Suppressor macrophage treated with lipopolysaccharide for 4 hours (primary cell): ENCODE measurements around the gene ESM1.
"Not testable (repeated sequence)": the region's sequence is repeated elsewhere in the genome, so short reads cannot be mapped to it uniquely, and the experiment has no call there.

Experiments
- DNase-seq: peaks from one replicate; pipeline ENCODE4 v3.0.0-alpha.2; 2020

ESM1 gene, protein sequence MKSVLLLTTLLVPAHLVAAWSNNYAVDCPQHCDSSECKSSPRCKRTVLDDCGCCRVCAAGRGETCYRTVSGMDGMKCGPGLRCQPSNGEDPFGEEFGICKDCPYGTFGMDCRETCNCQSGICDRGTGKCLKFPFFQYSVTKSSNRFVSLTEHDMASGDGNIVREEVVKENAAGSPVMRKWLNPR

GRCh38 chr5:54985301-54986268, at the start of gene ESM1:
Gene ESM1 (minus strand): TSS chr5:54985593. CDS start chr5:54985517, 76 bp downstream.
- no peak for DNase-seq

- no peak for DNase-seq
Measured at GRCh38 chr5:55033568-55033967, 48.2 kb upstream of the ESM1 start.

- DNase-seq = no peak
Measured at GRCh38 chr5:55031492-55031891, 46.1 kb upstream of the ESM1 start.

DNA sequence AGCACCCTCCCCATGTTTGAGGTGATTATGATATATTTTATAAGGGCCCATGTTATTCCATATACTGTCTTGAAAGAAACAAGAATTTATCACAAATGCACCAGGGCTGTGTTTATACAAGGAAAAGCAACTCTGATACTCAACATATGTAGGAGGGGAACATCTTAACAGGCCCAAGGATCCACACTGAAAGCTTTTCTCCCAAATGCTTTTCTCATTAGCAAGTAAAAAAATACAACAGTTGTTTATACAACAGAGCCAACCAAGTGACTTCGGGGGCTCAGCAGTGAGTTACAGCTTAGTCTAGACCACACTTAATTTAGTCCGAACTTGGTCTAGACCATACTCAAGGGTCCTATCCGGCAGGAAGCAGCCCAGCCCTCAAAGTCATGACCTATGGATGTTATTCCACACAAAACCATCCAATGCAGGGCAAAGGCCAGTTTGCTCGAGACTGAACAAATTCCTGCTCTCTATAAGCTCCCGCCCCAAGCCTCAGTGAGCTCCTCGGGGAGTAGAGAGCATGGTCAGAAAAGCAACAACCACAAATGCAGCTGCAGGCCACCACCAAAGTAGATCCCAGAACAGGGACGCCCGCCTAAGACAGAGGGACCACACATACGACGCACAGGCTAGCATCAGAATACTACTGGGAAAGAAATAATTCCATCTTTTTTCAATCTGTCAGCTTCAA, 45.4 kb upstream of the ESM1 start:
- no peak for DNase-seq

DNA sequence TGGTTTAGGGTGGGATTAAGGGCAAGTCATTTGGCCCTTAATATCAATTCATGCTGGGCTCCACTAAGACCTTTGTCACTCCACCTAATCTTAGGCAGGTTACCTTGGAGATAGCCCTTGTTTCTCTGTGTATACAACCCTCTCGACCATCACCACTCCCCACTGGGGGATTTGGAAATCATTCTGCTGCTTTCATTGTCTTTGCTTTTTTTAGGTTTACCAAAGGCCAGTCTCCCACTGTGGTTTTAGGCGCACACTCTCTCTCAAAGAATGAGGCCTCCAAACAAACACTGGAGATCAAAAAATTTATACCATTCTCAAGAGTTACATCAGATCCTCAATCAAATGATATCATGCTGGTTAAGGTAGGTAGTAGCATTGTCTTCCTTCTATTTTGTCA, 44.8 kb upstream of the ESM1 start:
- no peak for DNase-seq

- DNase-seq = peak; percentile 0
Measured at GRCh38 chr5:55027595-55027994, 42.2 kb upstream of the ESM1 start.

DNA sequence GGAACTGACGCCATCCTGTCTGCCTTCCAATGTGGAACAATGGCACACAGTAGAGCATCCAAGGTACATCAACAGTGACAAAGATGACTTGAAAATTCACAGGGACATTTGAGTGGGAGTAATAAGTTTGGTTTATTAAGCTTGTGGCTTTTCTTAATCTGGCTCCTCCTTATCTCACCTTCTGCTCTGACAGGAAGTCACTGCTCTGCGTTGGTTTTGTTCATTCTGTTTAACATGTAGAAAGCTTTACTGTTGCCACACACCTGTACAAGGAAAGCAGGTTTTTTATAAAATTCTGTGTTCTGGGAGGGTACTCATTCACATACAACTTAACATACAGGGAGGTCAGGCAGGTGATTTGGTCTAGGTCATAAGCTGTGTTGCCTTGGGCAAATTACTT, 37.1 kb upstream of the ESM1 start:
- DNase-seq = no peak

DNA sequence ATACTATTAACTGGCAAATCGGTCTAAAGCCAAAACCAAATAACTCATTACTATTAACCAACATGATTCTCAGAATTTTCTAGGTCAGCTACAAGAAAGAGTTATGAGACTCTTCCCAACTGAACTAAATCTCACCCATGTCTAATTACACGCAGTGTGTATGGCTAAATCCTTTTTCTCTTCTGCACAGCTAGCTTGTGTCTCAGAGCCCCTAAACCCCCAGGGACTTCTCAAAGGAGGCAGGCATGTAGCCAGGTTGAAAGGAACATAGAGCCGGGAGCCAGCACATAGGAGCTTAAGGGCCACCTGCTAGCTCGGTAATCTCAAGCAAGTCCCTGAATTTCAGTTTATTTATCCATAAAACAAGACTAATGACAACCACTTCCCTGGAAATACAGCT, 36.4 kb upstream of the ESM1 start:
- no peak for DNase-seq

DNA sequence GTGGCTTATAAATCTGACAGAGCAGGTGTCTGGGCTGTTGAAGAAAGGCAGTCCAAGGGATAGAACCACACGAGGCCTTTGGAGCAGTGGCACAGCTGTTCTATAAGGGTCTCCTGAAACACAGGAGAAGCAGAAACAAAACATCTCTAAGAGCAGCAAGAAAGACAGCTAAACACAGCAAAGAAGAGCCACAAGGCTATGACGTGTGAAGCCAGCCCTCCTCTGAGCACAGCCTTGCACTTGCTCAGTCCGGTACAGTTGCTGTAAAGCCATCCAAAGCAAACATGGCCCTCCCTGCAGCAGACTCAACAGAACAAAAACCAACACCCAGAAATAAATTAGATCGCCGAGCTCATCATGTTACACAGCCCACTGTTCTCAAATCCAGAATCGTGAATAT, 36.0 kb upstream of the ESM1 start:
- DNase-seq = no peak

DNA sequence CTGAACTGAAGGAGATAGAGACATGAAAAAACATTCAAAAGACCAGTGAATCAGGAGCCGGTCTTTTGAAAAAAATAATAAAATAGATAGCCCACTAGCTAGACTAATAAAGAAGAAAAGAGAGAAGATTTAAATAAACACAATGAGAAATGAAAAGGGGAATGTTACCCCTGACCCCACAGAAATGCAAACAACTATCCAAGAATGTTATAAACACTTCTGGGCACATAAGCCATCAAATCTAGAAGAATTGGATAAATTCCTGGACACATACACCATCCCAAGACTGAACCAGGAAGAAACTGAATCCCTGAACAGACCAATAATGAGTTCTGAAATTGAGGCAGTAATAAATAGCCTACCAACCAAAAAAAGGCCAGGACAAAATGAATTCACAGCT, 24.8 kb upstream of the ESM1 start:
- not testable (repeated sequence) for DNase-seq

DNA sequence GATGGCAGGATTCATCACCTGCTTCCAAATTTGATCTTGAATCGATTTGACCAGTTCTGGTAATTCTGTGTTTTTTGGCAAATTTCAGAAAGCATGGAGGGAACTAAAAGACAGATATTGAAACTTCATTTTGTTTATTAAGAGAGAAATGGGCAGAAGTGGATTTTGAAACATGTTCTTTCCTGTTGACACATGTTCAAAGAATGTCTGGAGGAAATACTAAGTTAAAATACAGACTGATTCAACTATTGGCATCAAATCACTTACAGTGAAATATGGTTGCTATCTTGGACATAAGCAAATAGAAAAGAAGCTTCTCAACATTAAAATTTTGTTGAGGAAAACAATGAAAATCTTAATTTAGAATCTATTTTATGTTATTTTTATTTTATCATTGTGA, 19.3 kb upstream of the ESM1 start:
- no peak for DNase-seq

GRCh38 chr5:55003432-55004065, 18.2 kb upstream of the ESM1 start:
- no peak for DNase-seq

GRCh38 chr5:55002166-55002565, 16.8 kb upstream of the ESM1 start:
- not testable (repeated sequence) for DNase-seq

- no peak for DNase-seq
Measured at GRCh38 chr5:54997081-54997480, 11.7 kb upstream of the ESM1 start.

- no peak for DNase-seq
Measured at GRCh38 chr5:54996466-54996865, 11.1 kb upstream of the ESM1 start.

DNA sequence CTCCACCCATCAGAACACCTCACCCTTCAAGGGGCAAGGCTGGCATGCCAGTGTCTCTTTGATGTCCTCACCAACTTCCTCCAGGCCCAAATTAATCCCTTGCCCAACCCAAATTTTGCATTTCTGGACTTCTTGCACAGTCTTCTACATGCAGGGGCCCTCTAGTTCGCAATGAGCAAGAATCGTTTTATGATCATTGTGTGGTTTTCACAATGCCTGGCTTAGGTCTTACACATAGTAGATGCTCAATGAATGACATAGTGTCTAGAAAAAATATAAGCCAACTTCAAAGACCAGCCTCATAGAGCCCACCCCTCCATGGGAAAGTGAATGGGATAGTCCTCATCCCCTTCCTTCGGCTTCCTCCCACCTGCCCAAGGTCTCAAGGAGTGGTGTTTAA, 9.8 kb upstream of the ESM1 start:
- DNase-seq = no peak

DNA sequence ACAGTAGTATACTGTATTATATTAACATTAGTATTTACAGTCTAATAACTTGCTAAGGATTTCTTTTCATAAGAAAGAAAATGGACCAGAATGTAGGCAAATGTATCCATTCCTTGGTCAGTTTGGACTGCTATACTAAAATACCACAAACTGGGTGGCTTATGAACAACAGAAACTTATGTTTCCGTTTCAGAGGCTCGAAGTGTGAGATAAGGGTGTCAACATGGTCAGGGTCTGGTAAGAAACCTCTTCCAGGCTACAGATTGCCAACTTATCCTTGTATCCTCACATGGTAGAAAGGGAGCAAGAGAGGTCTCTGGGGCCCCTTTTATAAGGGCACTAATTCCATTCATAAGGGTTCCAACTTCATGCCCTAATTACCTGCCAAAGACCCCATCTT, 9.2 kb upstream of the ESM1 start:
- no peak for DNase-seq

- no peak for DNase-seq
Measured at GRCh38 chr5:54993318-54993717, 7.9 kb upstream of the ESM1 start.

- no peak for DNase-seq
Measured at GRCh38 chr5:54991416-54991815, 6.0 kb upstream of the ESM1 start.

DNA sequence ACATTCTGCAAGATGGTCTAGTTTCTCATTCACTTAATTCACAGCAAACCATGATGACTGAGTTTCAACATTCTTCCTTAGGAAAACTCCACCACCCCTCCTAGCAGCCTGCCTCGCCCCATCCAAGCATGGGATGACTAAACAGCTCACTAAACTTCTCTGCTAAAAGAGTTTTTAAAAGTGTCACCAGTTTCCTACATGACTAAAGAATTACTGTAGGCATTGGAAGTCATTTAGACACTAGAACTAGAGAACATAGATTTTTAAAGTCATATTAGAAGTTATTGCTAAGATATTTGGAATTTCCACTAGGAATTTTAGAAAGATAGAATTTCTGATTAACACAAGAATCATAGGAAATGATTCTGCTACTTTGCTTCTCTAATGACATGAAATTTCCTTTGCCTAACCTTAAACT, 5.5 kb upstream of the ESM1 start:
- no peak for DNase-seq

- DNase-seq = no peak
Measured at GRCh38 chr5:54988817-54989216, 3.4 kb upstream of the ESM1 start.

DNA sequence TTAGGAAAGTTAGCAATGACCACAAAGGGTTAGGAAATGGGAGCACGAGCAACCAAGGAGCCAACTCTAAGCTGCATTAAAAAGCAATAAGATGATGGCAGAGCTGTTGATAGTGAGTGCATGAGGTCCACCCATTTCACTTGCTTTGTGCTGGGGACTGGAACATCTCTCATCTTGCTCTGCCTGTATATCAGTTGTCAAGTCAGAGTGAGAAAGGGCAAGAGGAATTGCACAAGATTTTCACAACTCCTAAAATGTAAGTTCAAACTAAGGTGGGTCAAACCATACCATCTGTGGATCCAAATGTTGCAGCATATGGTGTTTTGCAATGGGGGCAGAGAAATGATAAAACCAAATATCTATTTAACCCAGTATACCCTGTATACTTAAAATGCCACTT, 2.8 kb upstream of the ESM1 start:
- DNase-seq = no peak

- no peak for DNase-seq
Measured at GRCh38 chr5:54986269-54986654, 869 bp upstream of the ESM1 start.
